ENCODE results near the gene MAPKAPK3. TPM values are rescaled to one million over a fixed set of nuclear protein-coding genes. Genes with fewer than 3 reads are reported as not detected.

Gene MAPKAPK3
- total and polyA plus RNA-seq, 2 donors from 2014 or later: 68.0 to 75.8 TPM

- intact Hi-C loops (cut with DNase I): no loop called here
- no peak for DNase-seq
- Histone ChIP-seq H3K4me1 (ENCODE audit: control insufficient read depth in 2 of 3, insufficient read depth in 2 of 3, low read depth in 1 of 3, low read length in 3 of 3) (peaks cover 4 to 92% (median 91%) of the 10 kb centered on the region in 3 donors), H3K27me3 (ENCODE audit: control insufficient read depth, insufficient read depth, low read length) (no peaks in the 10 kb centered on the region), H3K4me3 (ENCODE audit: low read length in 3 of 3) (no peak overlapping the region), H3K27ac (ENCODE audit: low read depth in 2 of 2, low read length in 2 of 2) (peak overlapping the region; percentile 99), H3K36me3 (ENCODE audit: control insufficient read depth in 2 of 3, insufficient read depth in 3 of 3, low read length in 3 of 3) (peaks cover 0 to 38% (median 32%) of the 10 kb centered on the region in 3 donors), H3K9me3 (ENCODE audit: control insufficient read depth in 2 of 3, insufficient read depth in 1 of 3, low read length in 3 of 3) (no peaks in the 10 kb centered on the region), H3K9ac (ENCODE audit: low read length in 3 of 3) (peak overlapping the region in 2 of 3 donors; percentile 11 to 99)
- no peak for TF ChIP-seq CTCF (IDR thresholded peaks at IDR 0.05; ENCODE audit: borderline replicate concordance, extremely low read depth, insufficient read depth)
- no peak for FAIRE-seq
These were observed 13.5 kb upstream of the MAPKAPK3 start for GRCh38 chr3:50603261-50604109.

- FAIRE-seq: no peak
- Histone ChIP-seq H3K27ac (ENCODE audit: low read depth in 2 of 2, low read length in 2 of 2) (peak overlapping the region; percentile 99), H3K27me3 (ENCODE audit: control insufficient read depth, insufficient read depth, low read length) (no peaks in the 10 kb centered on the region), H3K9me3 (ENCODE audit: control insufficient read depth in 2 of 3, insufficient read depth in 1 of 3, low read length in 3 of 3) (no peaks in the 10 kb centered on the region), H3K4me1 (ENCODE audit: control insufficient read depth in 2 of 3, insufficient read depth in 2 of 3, low read depth in 1 of 3, low read length in 3 of 3) (peaks cover 4 to 95% (median 89%) of the 10 kb centered on the region in 3 donors), H3K9ac (ENCODE audit: low read length in 3 of 3) (peak overlapping the region in 1 of 3 donors; percentile 99), H3K4me3 (ENCODE audit: low read length in 3 of 3) (no peak overlapping the region), H3K36me3 (ENCODE audit: control insufficient read depth in 2 of 3, insufficient read depth in 3 of 3, low read length in 3 of 3) (peaks cover 0 to 42% (median 36%) of the 10 kb centered on the region in 3 donors)
- intact Hi-C loops (cut with DNase I): no loop called here
- DNase-seq: no peak
- TF ChIP-seq CTCF (IDR thresholded peaks at IDR 0.05; ENCODE audit: borderline replicate concordance, extremely low read depth, insufficient read depth): no peak
These were observed 12.8 kb upstream of the MAPKAPK3 start for GRCh38 chr3:50604110-50604621.

- H3K27ac ChIP-seq (ENCODE audit: low read depth in 2 of 2, low read length in 2 of 2): peak overlapping the region; percentile 98 to 99
- FAIRE-seq: no peak
These were observed 12.0 kb upstream of the MAPKAPK3 start for GRCh38 chr3:50604628-50605588.

More at GRCh38 chr3:50604628-50605588, 12.0 kb upstream of the MAPKAPK3 start:
- no peaks in the 10 kb centered on the region for H3K27me3 ChIP-seq (ENCODE audit: control insufficient read depth, insufficient read depth, low read length)
- H3K9ac ChIP-seq (ENCODE audit: low read length in 3 of 3): peak overlapping the region in 2 of 3 donors; percentile 43 to 96
- peaks cover 4 to 88% (median 84%) of the 10 kb centered on the region in 3 donors for H3K4me1 ChIP-seq (ENCODE audit: control insufficient read depth in 2 of 3, insufficient read depth in 2 of 3, low read depth in 1 of 3, low read length in 3 of 3)
- peaks cover 0 to 44% (median 37%) of the 10 kb centered on the region in 3 donors for H3K36me3 ChIP-seq (ENCODE audit: control insufficient read depth in 2 of 3, insufficient read depth in 3 of 3, low read length in 3 of 3)
- intact Hi-C loops (cut with DNase I): no loop called here
- no peak for TF ChIP-seq CTCF (IDR thresholded peaks at IDR 0.05; ENCODE audit: borderline replicate concordance, extremely low read depth, insufficient read depth)
- peak in 1 of 5 donors; percentile 95 for DNase-seq
- H3K4me3 ChIP-seq (ENCODE audit: low read length in 3 of 3): peak overlapping the region in 2 of 3 donors; percentile 21 to 93
- no peaks in the 10 kb centered on the region for H3K9me3 ChIP-seq (ENCODE audit: control insufficient read depth in 2 of 3, insufficient read depth in 1 of 3, low read length in 3 of 3)

Measured in kidney (tissue), 14 donors.